H1 (cell line): ENCODE results near the gene CFD. TPM values are rescaled to one million over a fixed set of nuclear protein-coding genes. Genes with fewer than 3 reads are reported as not detected.

Source experiments
- CTCF ChIA-PET: fragments of 300-600 bp; sonication (Branson Sonifier 250); formaldehyde crosslinking; loops from one replicate; lab custom pipeline; 2021; ENCODE audit not compliant: partially characterized antibody; lab: Charles Lee
- POLR2A ChIA-PET: fragments of 300-600 bp; sonication (Branson Sonifier 250); formaldehyde crosslinking; loops from one replicate; lab custom pipeline; 2021; ENCODE audit warnings: inconsistent platforms; ENCODE audit not compliant: partially characterized antibody; lab: Charles Lee
- DNase-seq, 2 experiments: peaks; one replicate each; pipeline versions ENCODE4 v3.0.0 to v3.0.0-alpha.2; 2010 to 2022; ENCODE audit warnings: low spot score in 2 of 2, low read depth in 1 of 2, mixed read lengths in 1 of 2
- FAIRE-seq: peaks from 2 replicates; lab custom pipeline; 2011; peaks lifted over from hg19 to GRCh38; lab: Jason Lieb, UNC
- H2AFZ ChIP-seq: 2 replicates; pipeline ENCODE4 v1.8.1; 2012; ENCODE audit warnings: low read length, inconsistent platforms
- H2AK5ac ChIP-seq: 2 replicates; pipeline ENCODE4 v1.6.1; 2013; ENCODE audit warnings: low read depth, low read length
- H2BK120ac ChIP-seq: replicated peaks from 2 replicates; pipeline ENCODE3; 2013; ENCODE audit warnings: low read depth, low read length, inconsistent platforms
- H2BK12ac ChIP-seq: 2 replicates; pipeline ENCODE4 v1.6.1; 2013; ENCODE audit warnings: low read depth, low read length
- H2BK15ac ChIP-seq: 2 replicates; pipeline ENCODE4 v1.6.1; 2013; ENCODE audit warnings: low read length
- H2BK20ac ChIP-seq: 2 replicates; pipeline ENCODE4 v1.6.1; 2013; ENCODE audit warnings: low read length
- H2BK5ac ChIP-seq: 2 replicates; pipeline ENCODE4 v1.6.1; 2013; ENCODE audit warnings: low read depth, low read length
- H3K14ac ChIP-seq: 2 replicates; pipeline ENCODE4 v1.6.1; 2013; ENCODE audit warnings: inconsistent platforms; ENCODE audit not compliant: insufficient read length
- H3K18ac ChIP-seq: 2 replicates; pipeline ENCODE4 v1.6.1; 2013; ENCODE audit warnings: low read length; ENCODE audit errors: extremely low read depth
- H3K23ac ChIP-seq: 2 replicates; pipeline ENCODE4 v1.6.1; 2013; ENCODE audit warnings: inconsistent platforms; ENCODE audit not compliant: insufficient read length
- H3K23me2 ChIP-seq: 2 replicates; pipeline ENCODE4 v1.6.1; 2013; ENCODE audit warnings: low read depth, low read length
- H3K27ac ChIP-seq: 2 replicates; pipeline ENCODE4 v1.6.1; 2011; ENCODE audit warnings: low read depth, low read length, inconsistent platforms
- H3K27me3 ChIP-seq, 4 experiments: replicated peaks in 1 of 4; 1 replicate in 1 of 4; 2 replicates in 3 of 4; pipeline versions ENCODE4 v1.6.1 to v1.8.1; 2011 to 2013; ENCODE audit warnings: low read length in 3 of 4, mild to moderate bottlenecking in 3 of 4, inconsistent platforms in 2 of 4, mixed read lengths in 2 of 4, moderate library complexity in 1 of 4; ENCODE audit not compliant: control insufficient read depth in 3 of 4, insufficient read depth in 3 of 4; ENCODE audit errors: extremely low read depth in 1 of 4
- H3K36me3 ChIP-seq, 4 experiments: 2 replicates each; pipeline versions ENCODE4 v1.6.1 to v1.8.1; 2011 to 2013; ENCODE audit warnings: mild to moderate bottlenecking in 4 of 4, low read length in 3 of 4, moderate library complexity in 2 of 4, control low read depth in 1 of 4, inconsistent platforms in 1 of 4; ENCODE audit not compliant: insufficient read depth in 4 of 4, control insufficient read depth in 2 of 4
- H3K4ac ChIP-seq: replicated peaks from 2 replicates; pipeline ENCODE3; 2013; ENCODE audit warnings: low read length, low read depth, mixed read lengths, inconsistent platforms; ENCODE audit not compliant: insufficient read length
- H3K4me1 ChIP-seq, 4 experiments: replicated peaks in 1 of 4; 1 replicate in 1 of 4; 2 replicates in 3 of 4; pipeline versions ENCODE4 v1.6.1 to v1.8.1; 2011 to 2013; ENCODE audit warnings: low read length in 3 of 4, inconsistent platforms in 2 of 4, mixed read lengths in 1 of 4; ENCODE audit not compliant: insufficient read depth in 4 of 4, control insufficient read depth in 3 of 4
- H3K4me2 ChIP-seq, 2 experiments: 2 replicates each; pipeline versions ENCODE4 v1.6.1 to v1.8.1; 2011 to 2013; ENCODE audit warnings: low read depth in 2 of 2, low read length in 2 of 2, control low read depth in 1 of 2, inconsistent platforms in 1 of 2, mild to moderate bottlenecking in 1 of 2; ENCODE audit not compliant: insufficient read depth in 1 of 2
- H3K4me3 ChIP-seq, 4 experiments: fragments of 200-600, 300-600 bp in 1 of 4; sonication (generic), shearing (Covaris generic), sonication (Bioruptor Twin) in 1 of 4; 2 replicates each; pipeline versions ENCODE4 v1.5.1 to v1.8.1; 2011 to 2016; ENCODE audit warnings: low read length in 4 of 4, low read depth in 3 of 4, control low read depth in 2 of 4, inconsistent platforms in 2 of 4, mild to moderate bottlenecking in 2 of 4, mixed read lengths in 1 of 4, moderate library complexity in 1 of 4; ENCODE audit not compliant: insufficient read depth in 2 of 4; ENCODE audit errors: extremely low read depth in 1 of 4
- H3K56ac ChIP-seq: replicated peaks from 2 replicates; pipeline ENCODE3; 2013; ENCODE audit warnings: low read depth, mild to moderate bottlenecking, mixed read lengths, low read length, inconsistent platforms; ENCODE audit not compliant: insufficient read length
- H3K79me1 ChIP-seq: 2 replicates; pipeline ENCODE4 v1.6.1; 2013; ENCODE audit warnings: low read depth, low read length, control low read depth
- H3K79me2 ChIP-seq, 2 experiments: 2 replicates each; pipeline versions ENCODE4 v1.6.1 to v1.8.1; 2012 to 2013; ENCODE audit warnings: low read length in 2 of 2, mild to moderate bottlenecking in 2 of 2, inconsistent platforms in 1 of 2; ENCODE audit not compliant: insufficient read depth in 2 of 2, control insufficient read depth in 1 of 2
- H3K9ac ChIP-seq, 4 experiments: replicated peaks in 1 of 4; 1 replicate in 1 of 4; 2 replicates in 3 of 4; pipeline versions ENCODE4 v1.6.1 to v1.8.1; 2011 to 2013; ENCODE audit warnings: low read depth in 3 of 4, low read length in 3 of 4, control low read depth in 2 of 4, mild to moderate bottlenecking in 2 of 4, moderate library complexity in 2 of 4, inconsistent platforms in 1 of 4; ENCODE audit errors: extremely low read depth in 1 of 4
- H3K9me3 ChIP-seq, 2 experiments: 2 replicates each; pipeline versions ENCODE4 v1.6.1 to v1.8.1; 2012 to 2013; ENCODE audit warnings: mild to moderate bottlenecking in 2 of 2, moderate library complexity in 2 of 2, control low read depth in 1 of 2, inconsistent platforms in 1 of 2, low read depth in 1 of 2, low read length in 1 of 2, mixed read lengths in 1 of 2; ENCODE audit not compliant: insufficient read depth in 2 of 2
- H4K20me1 ChIP-seq, 2 experiments: replicated peaks in 1 of 2; 2 replicates each; pipeline versions ENCODE3 to v1.8.1; 2011 to 2013; ENCODE audit warnings: inconsistent platforms in 2 of 2, low read length in 2 of 2, mild to moderate bottlenecking in 1 of 2; ENCODE audit not compliant: insufficient read depth in 2 of 2, control insufficient read depth in 1 of 2
- H4K5ac ChIP-seq: 2 replicates; pipeline ENCODE4 v1.6.1; 2013; ENCODE audit warnings: low read length, low read depth, mixed read lengths, inconsistent platforms; ENCODE audit not compliant: insufficient read length
- H4K8ac ChIP-seq: 2 replicates; pipeline ENCODE4 v1.8.0; 2013; ENCODE audit warnings: mild to moderate bottlenecking, moderate library complexity, low read length, inconsistent platforms; ENCODE audit not compliant: insufficient read depth; ENCODE audit errors: extremely low read depth
- H4K91ac ChIP-seq: replicated peaks from 2 replicates; pipeline ENCODE3; 2013; ENCODE audit warnings: low read length, mixed read lengths, inconsistent platforms; ENCODE audit not compliant: insufficient read length
- KDM1A ChIP-seq: fragments of 200-600, 300-600 bp; sonication (generic); IDR thresholded peaks from 2 replicates; pipeline ENCODE4 v1.7.1; 2016; ENCODE audit warnings: mild to moderate bottlenecking, low read length, borderline replicate concordance
- RNF2 ChIP-seq: fragments of 200-900, 300-1000 bp; sonication (generic); IDR thresholded peaks from 2 replicates; pipeline ENCODE4 v1.7.1; 2016; ENCODE audit warnings: borderline replicate concordance, low read depth, mild to moderate bottlenecking, antibody characterized with exemption, low read length; ENCODE audit not compliant: poor library complexity, severe bottlenecking; ENCODE audit errors: missing control alignments
- WGBS, 2 experiments: shearing (Covaris generic) in 1 of 2; methylation state at CpG; one replicate each; pipeline versions ENCODE4 v1.1.6 to v1.1.7; 2013 to 2015; ENCODE audit warnings: low lambda C conversion rate in 2 of 2, mixed read lengths in 2 of 2, inconsistent platforms in 1 of 2, low coverage in 1 of 2, missing lambda C conversion rate in 1 of 2; ENCODE audit not compliant: insufficient replicate concordance in 2 of 2, insufficient coverage in 1 of 2, insufficient read length in 1 of 2; ENCODE audit errors: extremely low coverage in 1 of 2, missing lambda C conversion rate in 1 of 2; 5-methylcytosine and 5-hydroxymethylcytosine counted together
- polyA plus RNA-seq, 7 experiments: library from polyadenylated mRNA; depleted of rRNA in 3 of 7; stranded (reverse) in 5 of 7; unstranded in 2 of 7; fragments of >200 nt in 5 of 7; fragments of 200-250 nt in 2 of 7; gene quantifications; 1 replicate in 5 of 7; 2 replicates in 1 of 7; 4 replicates in 1 of 7; pipeline versions ENCODE4 v1.2.1 to v1.2.3, GENCODE V29; 2011 to 2013; ENCODE audit warnings: missing spikeins in 2 of 7, mixed read lengths in 2 of 7
- total RNA-seq: library from RNA; stranded (reverse); fragmentation: NEBNext Ultra II Directional; extraction: Animal tissue kit (Norgen Biotek cat#: 25700); gene quantifications from 2 replicates; pipeline ENCODE4 v1.2.1, GENCODE V29; 2021

CFD gene
- total and polyA plus RNA-seq, 2 of the 8 experiments (the other 6 are each of a cell fraction or from before 2014, with no cell fraction given) = 1.7 to 2.8 TPM

DNA sequence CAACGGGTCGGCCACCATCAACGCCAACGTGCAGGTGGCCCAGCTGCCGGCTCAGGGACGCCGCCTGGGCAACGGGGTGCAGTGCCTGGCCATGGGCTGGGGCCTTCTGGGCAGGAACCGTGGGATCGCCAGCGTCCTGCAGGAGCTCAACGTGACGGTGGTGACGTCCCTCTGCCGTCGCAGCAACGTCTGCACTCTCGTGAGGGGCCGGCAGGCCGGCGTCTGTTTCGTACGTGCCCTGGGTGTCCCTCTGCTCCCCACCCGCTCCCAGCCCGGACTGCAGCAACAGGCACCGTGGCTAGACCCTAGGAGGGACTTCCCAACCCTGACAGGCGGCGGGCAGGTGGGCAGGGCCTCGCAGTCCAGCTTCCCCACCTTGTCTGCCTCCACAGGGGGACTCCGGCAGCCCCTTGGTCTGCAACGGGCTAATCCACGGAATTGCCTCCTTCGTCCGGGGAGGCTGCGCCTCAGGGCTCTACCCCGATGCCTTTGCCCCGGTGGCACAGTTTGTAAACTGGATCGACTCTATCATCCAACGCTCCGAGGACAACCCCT is 3.8 kb upstream of the CFD start:
- 90% methylated on average over 38 of the region's 40 CpGs; no CpG with 5 or more reads in 1 of the 2 experiments for WGBS, 2 experiments
- H3K23ac ChIP-seq = no peak overlapping the region
- no peak overlapping the region for H2BK120ac ChIP-seq
- CTCF ChIA-PET = interaction anchor here (1.0 to 3.3 kb wide), 15 partner anchors 8 to 225 kb away, joined by 3 to 18 read pairs (median 4); partner anchors contain the start of gene AZU1
- no peak overlapping the region for H2AFZ ChIP-seq
- TF ChIP-seq KDM1A = peak; percentile 50; the same call in 1 of the 2 replicates
- no peak for TF ChIP-seq RNF2
- no peak overlapping the region for H2BK20ac ChIP-seq
- POLR2A ChIA-PET = interaction anchor here (0.7 to 1.9 kb wide), 6 partner anchors 10 to 83 kb away, joined by 4 to 5 read pairs (median 4); partner anchors contain the start of gene PRTN3
- no peaks in the 10 kb centered on the region for H3K79me1 ChIP-seq
- H4K20me1 ChIP-seq = peaks cover 0 to 3% of the 10 kb centered on the region in 2 experiments
- no peaks in the 10 kb centered on the region; a peak in 2 of 7 replicates for H3K4me1 ChIP-seq
- DNase-seq (no peak), FAIRE-seq (no peak)
- H4K91ac ChIP-seq = no peak overlapping the region
- no peak overlapping the region for H4K8ac ChIP-seq
- no peak overlapping the region for H3K4me2 ChIP-seq
- 0 out of 2 replicates have a peak overlapping the region, but pooled peaks have one; percentile 24 for H2BK5ac ChIP-seq
- H3K9me3 ChIP-seq = no peaks in the 10 kb centered on the region
- no peaks in the 10 kb centered on the region for H3K36me3 ChIP-seq
- no peaks in the 10 kb centered on the region for H3K79me2 ChIP-seq
- H2BK12ac ChIP-seq = no peak overlapping the region
- H3K4me3 ChIP-seq = no peak overlapping the region
- H3K18ac ChIP-seq = no peak overlapping the region
- H3K4ac ChIP-seq = no peak overlapping the region
- no peak overlapping the region for H3K56ac ChIP-seq
- H3K9ac ChIP-seq = no peak overlapping the region
- H4K5ac ChIP-seq = no peak overlapping the region
- H3K23me2 ChIP-seq = no peaks in the 10 kb centered on the region; the same call in 1 of the 2 replicates
- H2BK15ac ChIP-seq = no peak overlapping the region
- no peak overlapping the region for H3K27ac ChIP-seq
- no peak overlapping the region for H2AK5ac ChIP-seq
- no peak overlapping the region for H3K14ac ChIP-seq
- H3K27me3 ChIP-seq = peaks cover 7 to 17% (median 11%) of the 10 kb centered on the region in 4 experiments
